Activated CD4-positive, alpha-beta memory T cell treated with anti-CD3 and anti-CD28 coated beads for 36 hours (primary cell): Measurements from ENCODE around the gene TMEM170A. TPM values are rescaled to one million over a fixed set of nuclear protein-coding genes. Genes with fewer than 3 reads are reported as not detected.

Source experiments
- CTCF ChIA-PET: fragments of 350-600 bp; sonication (Branson Sonifier 250); formaldehyde crosslinking; loops from one replicate; lab custom pipeline; 2021; ENCODE audit warnings: antibody characterized with exemption, inconsistent platforms; lab: Charles Lee
- POLR2A ChIA-PET: fragments of 350-600 bp; sonication (Branson Sonifier 250); formaldehyde crosslinking; loops from one replicate; lab custom pipeline; 2021; ENCODE audit warnings: antibody characterized with exemption; lab: Charles Lee
- DNase-seq: peaks from one replicate; pipeline ENCODE4 v3.0.0-alpha.2; 2020
- H3K27ac Mint-ChIP-seq: one replicate; pipeline ENCODE4 v1.8.0; 2021; ENCODE audit warnings: mixed read lengths
- H3K27me3 Mint-ChIP-seq: one replicate; pipeline ENCODE4 v1.8.0; 2021; ENCODE audit warnings: mixed read lengths
- H3K36me3 Mint-ChIP-seq: one replicate; pipeline ENCODE4 v1.8.0; 2021; ENCODE audit warnings: mixed read lengths
- H3K4me1 Mint-ChIP-seq: one replicate; pipeline ENCODE4 v1.8.0; 2021; ENCODE audit warnings: low read depth, mixed read lengths
- H3K4me3 Mint-ChIP-seq: one replicate; pipeline ENCODE4 v1.8.0; 2021; ENCODE audit warnings: mild to moderate bottlenecking, mixed read lengths
- H3K9me3 Mint-ChIP-seq: one replicate; pipeline ENCODE4 v1.8.0; 2021; ENCODE audit warnings: mixed read lengths
- intact Hi-C: fragments of 100-400 bp; cut with micrococcal nuclease; formaldehyde crosslinking; loops from one replicate; pipeline ENCODE4 v1.15.1; 2023
- total RNA-seq, 2 experiments: library from RNA; stranded (reverse); gene quantifications; one replicate each; pipeline ENCODE4 v1.2.3, GENCODE V29; 2021

TMEM170A gene
- total RNA-seq, 2 experiments from 2014 or later = 24.3 to 25.6 TPM

DNA sequence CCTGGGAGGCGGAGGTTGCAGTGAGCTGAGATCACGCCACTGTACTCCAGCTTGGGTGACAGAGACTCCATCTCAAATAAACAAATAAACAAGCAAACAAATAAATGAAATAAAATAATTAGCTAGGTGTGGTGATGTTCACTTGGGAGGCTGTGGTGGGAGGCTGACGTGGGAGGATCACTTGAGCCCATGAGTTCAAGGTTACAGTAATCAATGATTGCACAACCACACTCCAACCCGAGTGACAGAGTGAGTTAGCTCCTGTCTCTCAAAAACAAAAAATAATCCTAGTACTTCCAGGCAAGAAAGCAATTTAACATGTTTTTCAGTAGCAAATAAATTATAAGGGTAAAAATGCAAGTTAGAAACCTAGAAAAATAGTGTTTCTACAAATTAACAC lies 57.5 kb downstream of the TMEM170A start:
- Mint-ChIP-seq H3K27me3 (no peaks in the 10 kb centered on the region), H3K4me1 (peaks cover 9% of the 10 kb centered on the region), H3K9me3 (no peaks in the 10 kb centered on the region), H3K36me3 (peaks cover 13% of the 10 kb centered on the region), H3K27ac (no peak overlapping the region), H3K4me3 (no peak overlapping the region)
- no peak for DNase-seq
- ChIA-PET CTCF (interaction anchor here (0.6 to 1.2 kb wide), 2 partner anchors 26 to 173 kb away, joined by 3 to 4 read pairs; no protein-coding TSS in a partner anchor), POLR2A (no interaction called here)
- intact Hi-C loops = no loop called here

DNA sequence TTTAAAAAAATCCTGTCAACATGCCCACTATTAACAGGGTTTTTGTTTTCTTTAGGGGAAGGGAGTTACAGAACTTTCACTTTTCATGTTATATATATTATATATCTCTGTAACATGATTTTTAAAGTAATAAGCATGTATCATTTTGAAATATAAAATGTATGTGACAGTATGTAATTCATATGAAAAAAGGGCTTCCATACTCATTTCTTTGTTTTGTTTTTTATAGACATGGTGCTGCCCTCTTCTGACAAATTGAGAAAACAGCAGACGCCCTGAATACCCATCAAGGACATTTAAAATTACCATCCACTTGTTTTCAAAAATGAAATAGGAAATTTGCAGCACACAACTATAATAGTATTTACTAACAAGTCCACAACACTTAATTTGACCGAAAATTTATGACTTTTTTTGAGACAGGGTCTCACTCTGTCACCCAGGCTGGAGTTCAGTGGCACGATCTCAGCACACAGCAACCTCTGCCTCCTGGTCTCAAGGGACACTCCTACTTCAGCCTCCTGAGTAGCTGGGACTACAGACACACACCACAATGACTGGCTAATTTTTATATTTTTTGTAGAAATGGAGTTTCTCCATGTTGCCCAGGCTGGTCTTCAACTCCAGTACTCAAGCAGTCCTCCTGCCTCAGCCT lies 61.5 kb downstream of the TMEM170A start:
- intact Hi-C loops = loop anchor here (1.0 to 2.0 kb wide), 3 partner anchors 24 to 204 kb away; no protein-coding TSS in a partner anchor
- no peaks in the 10 kb centered on the region for H3K9me3 Mint-ChIP-seq
- H3K4me3 Mint-ChIP-seq = no peak overlapping the region
- no peaks in the 10 kb centered on the region for H3K27me3 Mint-ChIP-seq
- no peak for DNase-seq
- H3K27ac Mint-ChIP-seq = no peak overlapping the region
- H3K4me1 Mint-ChIP-seq = peaks cover 16% of the 10 kb centered on the region
- peaks cover 10% of the 10 kb centered on the region for H3K36me3 Mint-ChIP-seq
- ChIA-PET CTCF (interaction anchor here (0.7 to 3.9 kb wide), 12 partner anchors 11 to 212 kb away, joined by 3 to 44 read pairs (median 4); no protein-coding TSS in a partner anchor), POLR2A (no interaction called here)

DNA sequence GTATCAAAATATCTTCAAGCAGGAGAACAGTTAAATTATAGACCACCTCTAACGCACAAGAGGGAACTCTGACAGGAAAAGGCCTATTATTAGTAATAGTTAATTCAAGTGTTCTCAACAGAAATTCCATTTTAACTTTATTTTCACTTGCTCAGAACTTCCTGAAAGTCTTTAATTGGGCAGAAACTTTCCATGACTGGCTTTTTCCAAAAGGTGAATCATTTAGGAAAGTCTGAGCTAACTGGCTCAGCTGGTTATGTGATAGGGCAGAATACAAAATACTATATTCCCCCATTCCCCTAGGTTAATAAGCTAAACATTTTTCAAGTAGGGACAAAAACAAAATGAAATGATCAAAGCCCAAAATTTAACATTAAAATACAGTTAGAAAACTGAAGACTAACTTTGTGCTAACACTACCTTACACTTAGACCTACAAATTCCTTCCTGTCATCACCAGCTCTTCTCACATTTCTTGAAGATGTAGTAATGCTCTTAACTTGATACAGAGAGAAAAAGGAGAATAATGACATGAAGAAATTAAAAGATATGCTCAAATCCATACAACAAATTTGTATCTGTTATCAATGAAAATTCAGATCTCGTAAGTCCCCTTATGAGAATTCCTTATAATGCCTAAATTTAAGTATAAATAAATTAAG lies 62.2 kb downstream of the TMEM170A start:
- H3K4me3 Mint-ChIP-seq = no peak overlapping the region

DNA sequence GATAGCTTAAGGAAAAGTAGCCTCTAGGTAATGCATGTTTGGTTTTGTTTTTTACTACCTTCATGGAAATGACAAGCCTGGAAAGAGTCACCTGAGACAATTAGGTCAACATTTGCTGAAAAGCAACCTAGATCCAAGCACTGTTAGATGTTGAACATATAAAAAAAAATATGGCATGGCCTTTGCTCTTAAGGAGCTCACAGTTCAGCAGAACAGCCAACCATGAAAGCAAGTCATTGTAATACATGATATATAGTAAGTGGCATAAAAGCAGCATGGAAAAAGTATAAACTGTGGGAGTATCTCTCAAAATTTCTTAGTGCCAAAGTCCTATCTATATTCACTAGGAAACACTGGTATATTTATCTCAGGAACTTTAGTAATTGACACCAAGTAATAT lies 62.8 kb downstream of the TMEM170A start:
- Mint-ChIP-seq H3K4me1 (peaks cover 16% of the 10 kb centered on the region), H3K27me3 (no peaks in the 10 kb centered on the region), H3K4me3 (no peak overlapping the region), H3K27ac (peak overlapping the region; percentile 71), H3K9me3 (no peaks in the 10 kb centered on the region), H3K36me3 (peaks cover 6% of the 10 kb centered on the region)
- POLR2A ChIA-PET = interaction anchor here (0.6 kb wide), 2 partner anchors 12 to 21 kb away, joined by 3 read pairs; no protein-coding TSS in a partner anchor
- CTCF ChIA-PET = interaction anchor here (0.7 to 3.9 kb wide), 10 partner anchors 14 to 213 kb away, joined by 3 to 44 read pairs (median 4); no protein-coding TSS in a partner anchor
- intact Hi-C loops = loop anchor here (2.0 kb wide), 1 partner anchor 23 kb away; no protein-coding TSS in a partner anchor
- DNase-seq = no peak

More for the DNA sequence above, 62.2 kb downstream of the TMEM170A start:
- H3K27ac Mint-ChIP-seq = peak overlapping the region; percentile 71
- peaks cover 16% of the 10 kb centered on the region for H3K4me1 Mint-ChIP-seq
- ChIA-PET CTCF (interaction anchor here (0.7 to 3.9 kb wide), 13 partner anchors 10 to 596 kb away, joined by 3 to 44 read pairs (median 4); no protein-coding TSS in a partner anchor), POLR2A (no interaction called here)
- intact Hi-C loops = loop anchor here (2.0 kb wide), 1 partner anchor 23 kb away; no protein-coding TSS in a partner anchor
- DNase-seq = no peak
- no peaks in the 10 kb centered on the region for H3K9me3 Mint-ChIP-seq
- H3K27me3 Mint-ChIP-seq = no peaks in the 10 kb centered on the region
- H3K36me3 Mint-ChIP-seq = peaks cover 6% of the 10 kb centered on the region

DNA sequence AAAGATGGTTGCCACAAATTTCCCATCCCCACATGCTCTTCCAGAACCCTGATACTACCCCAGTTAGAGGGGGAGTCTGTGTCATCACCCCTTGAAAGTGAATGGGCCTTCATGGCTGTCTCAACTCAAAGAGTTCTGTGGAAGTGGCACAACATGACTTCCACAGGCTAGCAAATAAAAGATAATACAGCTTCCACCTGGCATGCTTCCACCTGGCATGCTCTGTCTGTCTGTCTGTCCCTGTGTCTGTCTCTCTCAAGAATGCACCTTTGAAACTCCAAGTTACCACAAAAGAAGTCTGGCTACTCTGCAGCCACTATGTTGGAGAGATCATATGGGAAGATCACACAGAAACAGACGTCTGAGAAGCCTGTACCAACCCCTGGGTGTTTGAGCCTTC lies 66.2 kb downstream of the TMEM170A start:
- no peaks in the 10 kb centered on the region for H3K27me3 Mint-ChIP-seq
- no peaks in the 10 kb centered on the region for H3K9me3 Mint-ChIP-seq
- intact Hi-C loops = no loop called here
- DNase-seq = no peak
- POLR2A ChIA-PET = no interaction called here
- peaks cover 7% of the 10 kb centered on the region for H3K36me3 Mint-ChIP-seq
- CTCF ChIA-PET = interaction anchor here (0.8 to 1.5 kb wide), 4 partner anchors 13 to 225 kb away, joined by 3 to 4 read pairs (median 4); no protein-coding TSS in a partner anchor
- H3K4me1 Mint-ChIP-seq = peaks cover 16% of the 10 kb centered on the region
- H3K4me3 Mint-ChIP-seq = no peak overlapping the region
- no peak overlapping the region for H3K27ac Mint-ChIP-seq

DNA sequence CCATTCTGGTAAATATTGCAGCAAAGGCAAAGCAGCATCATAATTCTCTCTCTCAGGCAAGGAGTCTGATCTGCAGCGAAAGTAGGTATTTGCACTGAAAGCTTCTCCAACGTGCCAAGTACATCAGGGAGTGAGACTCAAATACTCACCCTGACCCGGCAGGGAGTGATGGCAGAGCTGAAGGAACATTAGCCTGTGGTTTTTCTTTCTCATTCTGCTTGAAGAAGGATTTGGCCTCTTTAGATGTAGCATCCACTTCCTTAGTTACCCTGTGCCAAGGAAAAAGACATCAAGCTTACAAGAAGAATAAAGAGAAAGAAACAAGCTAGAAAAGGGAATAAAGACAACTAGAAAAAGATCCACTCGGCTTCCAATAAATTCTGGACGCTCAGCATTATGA lies 69.5 kb downstream of the TMEM170A start:
- H3K4me1 Mint-ChIP-seq = no peaks in the 10 kb centered on the region
- no peak overlapping the region for H3K27ac Mint-ChIP-seq
- intact Hi-C loops = no loop called here
- peaks cover 12% of the 10 kb centered on the region for H3K36me3 Mint-ChIP-seq
- CTCF ChIA-PET = interaction anchor here (1.3 to 1.6 kb wide), 3 partner anchors 10 to 196 kb away, joined by 3 to 7 read pairs (median 4); no protein-coding TSS in a partner anchor
- H3K27me3 Mint-ChIP-seq = no peaks in the 10 kb centered on the region
- POLR2A ChIA-PET = no interaction called here
- H3K4me3 Mint-ChIP-seq = no peak overlapping the region
- no peaks in the 10 kb centered on the region for H3K9me3 Mint-ChIP-seq
- DNase-seq = no peak

Other genes with a start within 250 kb of the TMEM170A start
- gene CTRB1, start 245.7 kb downstream of the TMEM170A start, total RNA-seq = not detected
- gene BCAR1, start 213.1 kb downstream of the TMEM170A start, total RNA-seq = 1 to 10 TPM in 1 of 2 experiments, under 1 TPM in 1; 0.78 to 1.1 TPM
- gene CFDP1, start 31.2 kb downstream of the TMEM170A start, total RNA-seq = 10 to 100 TPM; 37.6 to 41.3 TPM
- gene CHST6, start 30.8 kb upstream of the TMEM170A start, total RNA-seq = not detected
- gene CHST5, start 71.4 kb upstream of the TMEM170A start, total RNA-seq = under 1 TPM in 1 of 2 experiments, not detected in 1; 0.34 TPM
- 1 to 10 TPM; 4.6 to 5.3 TPM for gene TMEM231, start 91.6 kb upstream of the TMEM170A start, total RNA-seq
- gene GABARAPL2, start 101.7 kb upstream of the TMEM170A start, total RNA-seq = 10 to 100 TPM; 71.5 to 76.1 TPM
- gene ADAT1, start 158.6 kb upstream of the TMEM170A start, total RNA-seq = 10 to 100 TPM; 39.9 to 40.2 TPM
- gene KARS1, start 183.0 kb upstream of the TMEM170A start, total RNA-seq = 100 to 1,000 TPM; 273 to 277 TPM
- gene TERF2IP, start 183.1 kb upstream of the TMEM170A start, total RNA-seq = 10 to 100 TPM; 80.3 to 85.1 TPM
- gene CPHXL2, start 212.3 kb upstream of the TMEM170A start, total RNA-seq = not detected
- not detected for gene DUXB, start 236.8 kb upstream of the TMEM170A start, total RNA-seq